ENCODE data around the gene ARID1A. TPM values are rescaled to one million over a fixed set of nuclear protein-coding genes. Genes with fewer than 3 reads are reported as not detected.
A peak's percentile ranks its signal among the peaks of the same experiment; 100 is the strongest.

Gene ARID1A
- total RNA-seq, 6 donors from 2014 or later: 61.3 to 102 (median 70.5) TPM

GRCh38 chr1:26749458-26749857, 53.6 kb downstream of the ARID1A start:
- 80 to 88% methylated on average over 5 of the region's 5 CpGs for WGBS, 2 donors
- peaks cover 0 to 48% (median 10%) of the 10 kb centered on the region in 4 donors for H3K36me3 ChIP-seq
- DNase-seq (no peak), ATAC-seq (ENCODE audit: low FRiP score in 2 of 2) (no peak)
- no peaks in the 10 kb centered on the region for H3K27me3 ChIP-seq
- TF ChIP-seq POLR2A (IDR thresholded peaks at IDR 0.05): no peak
- TF ChIP-seq EP300 (IDR thresholded peaks at IDR 0.05): no peak
- TF ChIP-seq POLR2AphosphoS5 (IDR thresholded peaks at IDR 0.05): no peak
- no peak for TF ChIP-seq CTCF (IDR thresholded peaks at IDR 0.05)
- H3K4me3 ChIP-seq: no peak overlapping the region
- H3K9me3 ChIP-seq: no peaks in the 10 kb centered on the region
- peaks cover 59 to 86% (median 70%) of the 10 kb centered on the region in 4 donors for H3K4me1 ChIP-seq
- H3K27ac ChIP-seq: peak overlapping the region in 2 of 4 donors; percentile 73 to 84

GRCh38 chr1:26750428-26750827, 54.6 kb downstream of the ARID1A start:
- TF ChIP-seq POLR2A (IDR thresholded peaks at IDR 0.05) (no peak), CTCF (IDR thresholded peaks at IDR 0.05) (no peak), POLR2AphosphoS5 (IDR thresholded peaks at IDR 0.05) (no peak), EP300 (IDR thresholded peaks at IDR 0.05) (no peak)
- Histone ChIP-seq H3K27me3 (no peaks in the 10 kb centered on the region), H3K4me3 (no peak overlapping the region), H3K36me3 (peaks cover 0 to 49% (median 11%) of the 10 kb centered on the region in 4 donors), H3K4me1 (peaks cover 50 to 82% (median 62%) of the 10 kb centered on the region in 4 donors), H3K9me3 (no peaks in the 10 kb centered on the region), H3K27ac (peak overlapping the region; percentile 4 to 84 (median 43))
- ATAC-seq (ENCODE audit: low FRiP score in 2 of 2) (no peak), DNase-seq (no peak)
- WGBS, 2 donors: 93 to 100% methylated on average over 1 of the region's 1 CpG

GRCh38 chr1:26752519-26752918, 56.7 kb downstream of the ARID1A start:
- H3K36me3 ChIP-seq: peaks cover 0 to 49% (median 10%) of the 10 kb centered on the region in 4 donors
- H3K27me3 ChIP-seq: no peaks in the 10 kb centered on the region
- H3K9me3 ChIP-seq: no peaks in the 10 kb centered on the region
- ATAC-seq (ENCODE audit: low FRiP score in 2 of 2) (no peak), DNase-seq (no peak)
- H3K4me3 ChIP-seq: no peak overlapping the region
- H3K27ac ChIP-seq: peak overlapping the region; percentile 23 to 84 (median 61)
- no peak for TF ChIP-seq EP300 (IDR thresholded peaks at IDR 0.05)
- peaks cover 42 to 65% (median 53%) of the 10 kb centered on the region in 4 donors for H3K4me1 ChIP-seq
- 63 to 78% methylated on average over 4 of the region's 4 CpGs for WGBS, 2 donors

GRCh38 chr1:26754086-26754874, 58.5 kb downstream of the ARID1A start:
- DNase-seq: no peak

More at GRCh38 chr1:26754086-26754874, 58.5 kb downstream of the ARID1A start:
- TF ChIP-seq POLR2AphosphoS5 (IDR thresholded peaks at IDR 0.05) (no peak), EP300 (IDR thresholded peaks at IDR 0.05) (no peak), CTCF (IDR thresholded peaks at IDR 0.05) (no peak), POLR2A (IDR thresholded peaks at IDR 0.05) (no peak)
- H3K4me1 ChIP-seq: peaks cover 37 to 53% (median 46%) of the 10 kb centered on the region in 4 donors
- H3K27me3 ChIP-seq: no peaks in the 10 kb centered on the region
- peaks cover 0 to 64% (median 13%) of the 10 kb centered on the region in 4 donors for H3K36me3 ChIP-seq
- H3K27ac ChIP-seq: peak overlapping the region in 2 of 4 donors; percentile 73 to 84
- H3K4me3 ChIP-seq: no peak overlapping the region
- no peaks in the 10 kb centered on the region for H3K9me3 ChIP-seq
- ATAC-seq (ENCODE audit: low FRiP score in 2 of 2): no peak
- 84 to 86% methylated on average over 5 of the region's 5 CpGs for WGBS, 2 donors

All from upper lobe of left lung (tissue), 6 donors.